Inferior parietal cortex (tissue), 1 donor: ENCODE measurements around the gene RNF115.
A peak's percentile ranks its signal among the peaks of the same experiment; 100 is the strongest.
"Not testable (repeated sequence)": the region's sequence is repeated elsewhere in the genome, so short reads cannot be mapped to it uniquely, and the experiment has no call there.

ENCODE experiments used
- DNase-seq: peaks from one replicate; pipeline ENCODE4 v3.0.0-alpha.2; 2016; ENCODE audit errors: extremely low spot score

Gene RNF115

GRCh38 chr1:145823565-145824498 is at the start of gene RNF115, which contains the start of gene POLR3C:
Gene RNF115, minus strand, starts transcription at chr1:145824095. Its CDS starts 222 bp downstream, at chr1:145823873.
Gene POLR3C, plus strand, starts transcription at chr1:145824200. Its CDS starts 1,577 bp downstream, at chr1:145825777.
- DNase-seq: peak; percentile 89

- DNase-seq: peak; percentile 40
These were observed 48.4 kb upstream of the RNF115 start for GRCh38 chr1:145871994-145872924.

GRCh38 chr1:145868232-145868631 is 44.3 kb upstream of the RNF115 start:
- no peak for DNase-seq

GRCh38 chr1:145863282-145864018 is 39.6 kb upstream of the RNF115 start:
- no peak for DNase-seq

GRCh38 chr1:145859491-145860023 is 35.7 kb upstream of the RNF115 start:
- peak; percentile 80 for DNase-seq

GRCh38 chr1:145858901-145859490 is 35.1 kb upstream of the RNF115 start, which contains the start of gene PIAS3:
Gene PIAS3, minus strand, starts transcription at chr1:145859081. Its CDS starts 91 bp downstream, at chr1:145858990.
- DNase-seq: peak; percentile 79

- no peak for DNase-seq
These were observed 34.5 kb upstream of the RNF115 start for GRCh38 chr1:145858238-145858900.

- DNase-seq: no peak
These were observed 33.3 kb upstream of the RNF115 start for GRCh38 chr1:145857170-145857569.

- no peak for DNase-seq
These were observed 31.6 kb upstream of the RNF115 start for GRCh38 chr1:145855426-145855948.

GRCh38 chr1:145849356-145850160 is 25.7 kb upstream of the RNF115 start:
- DNase-seq: no peak

- DNase-seq: no peak
These were observed 23.9 kb upstream of the RNF115 start for GRCh38 chr1:145847827-145848226.

GRCh38 chr1:145846201-145846612 is 22.3 kb upstream of the RNF115 start:
- DNase-seq: peak; percentile 16

GRCh38 chr1:145845514-145846161 is 21.7 kb upstream of the RNF115 start, which contains the start of gene NUDT17:
Gene NUDT17, plus strand, starts transcription at chr1:145845630. Its CDS starts 11 bp downstream, at chr1:145845641.
- peak; percentile 80 for DNase-seq

- DNase-seq: no peak
These were observed 21.2 kb upstream of the RNF115 start for GRCh38 chr1:145845144-145845513.

- no peak for DNase-seq
These were observed 19.1 kb upstream of the RNF115 start for GRCh38 chr1:145843031-145843430.

- no peak for DNase-seq
These were observed 13.8 kb upstream of the RNF115 start for GRCh38 chr1:145837656-145838055.

- not testable (repeated sequence) for DNase-seq
These were observed 6.9 kb upstream of the RNF115 start for GRCh38 chr1:145830810-145831209.

GRCh38 chr1:145828367-145829026 is 4.6 kb upstream of the RNF115 start:
- DNase-seq: no peak
